Stimulated activated CD4-positive, alpha-beta T cell treated with anti-CD3 and anti-CD28 coated beads, Interleukin-4, amount 100 ng/mL, for 48 hours (primary cell): Measurements from ENCODE around the gene NPC1.
"Not testable (repeated sequence)": the region's sequence is repeated elsewhere in the genome, so short reads cannot be mapped to it uniquely, and the experiment has no call there.

Source experiments
- DNase-seq, 2 donors: peaks; one replicate each; pipeline ENCODE4 v3.0.0-alpha.2; 2020; ENCODE audit warnings: low read depth in 2 of 2

Gene NPC1

GRCh38 chr18:23609390-23610023 lies 23.2 kb upstream of the NPC1 start:
- no peak for DNase-seq

- DNase-seq, result no peak
These were observed 21.9 kb upstream of the NPC1 start for GRCh38 chr18:23608211-23608610.

- no peak for DNase-seq
These were observed 19.6 kb upstream of the NPC1 start for GRCh38 chr18:23605941-23606340.

- DNase-seq, result no peak
These were observed 13.5 kb upstream of the NPC1 start for GRCh38 chr18:23599809-23600208.

GRCh38 chr18:23596183-23596582 lies 9.9 kb upstream of the NPC1 start:
- DNase-seq, result no peak

- no peak for DNase-seq
These were observed 9.3 kb upstream of the NPC1 start for GRCh38 chr18:23595591-23595990.

- DNase-seq, result no peak
These were observed 7.4 kb upstream of the NPC1 start for GRCh38 chr18:23593720-23594119.

- DNase-seq, result no peak
These were observed 6.6 kb upstream of the NPC1 start for GRCh38 chr18:23592911-23593310.

- no peak for DNase-seq
These were observed 4.7 kb upstream of the NPC1 start for GRCh38 chr18:23591011-23591410.

GRCh38 chr18:23588836-23589560 lies 2.7 kb upstream of the NPC1 start:
- no peak for DNase-seq

GRCh38 chr18:23587220-23587642 lies 925 bp upstream of the NPC1 start:
- no peak for DNase-seq

GRCh38 chr18:23585897-23586248 lies 433 bp downstream of the NPC1 start:
- no peak for DNase-seq

- DNase-seq, result no peak
These were observed 1.1 kb downstream of the NPC1 start for GRCh38 chr18:23585007-23585871.

- DNase-seq, result no peak
These were observed 2.0 kb downstream of the NPC1 start for GRCh38 chr18:23584019-23584983.

- DNase-seq, result no peak
These were observed 3.0 kb downstream of the NPC1 start for GRCh38 chr18:23583071-23583865.

- no peak for DNase-seq
These were observed 5.5 kb downstream of the NPC1 start for GRCh38 chr18:23580677-23581367.

- no peak for DNase-seq
These were observed 7.2 kb downstream of the NPC1 start for GRCh38 chr18:23578891-23579653.

GRCh38 chr18:23578067-23578701 lies 8.1 kb downstream of the NPC1 start:
- no peak for DNase-seq

- not testable (repeated sequence) for DNase-seq
These were observed 8.8 kb downstream of the NPC1 start for GRCh38 chr18:23577521-23577920.
